Neural cell (in vitro differentiated cells): ENCODE measurements around the gene IDS. TPM values are rescaled to one million over a fixed set of nuclear protein-coding genes. Genes with fewer than 3 reads are reported as not detected.

Source experiments
- H2AFZ ChIP-seq: fragments of 200-600, 300-800 bp; sonication (generic), shearing (Covaris generic); 2 replicates; pipeline ENCODE4 v1.6.0; 2014; ENCODE audit warnings: low read depth, mild to moderate bottlenecking, antibody characterized with exemption, low read length, moderate library complexity
- H3F3A ChIP-seq: fragments of 200-600 bp; shearing (Covaris generic); 2 replicates; pipeline ENCODE4 v1.6.1; 2016; ENCODE audit warnings: mild to moderate bottlenecking, moderate library complexity, mixed read lengths, antibody characterized with exemption, low read length; ENCODE audit not compliant: insufficient read depth, poor library complexity, severe bottlenecking
- H3K27ac ChIP-seq: fragments of 200-600, 300-800 bp; sonication (generic), shearing (Covaris generic); 2 replicates; pipeline ENCODE4 v1.5.1; 2014; ENCODE audit warnings: mild to moderate bottlenecking, low read length, moderate library complexity
- H3K27me3 ChIP-seq: fragments of 300-800, 200-600 bp; sonication (generic), shearing (Covaris generic); 2 replicates; pipeline ENCODE4 v1.6.0; 2014; ENCODE audit warnings: mild to moderate bottlenecking, low read depth, low read length, moderate library complexity; ENCODE audit not compliant: insufficient read depth
- H3K36me3 ChIP-seq: fragments of 300-800, 200-600 bp; sonication (generic), shearing (Covaris generic); 2 replicates; pipeline ENCODE4 v1.5.1; 2014; ENCODE audit warnings: mild to moderate bottlenecking, antibody characterized with exemption, low read length, moderate library complexity; ENCODE audit not compliant: insufficient read depth
- H3K4me2 ChIP-seq: fragments of 300-800, 200-600 bp; sonication (generic), shearing (Covaris generic); 2 replicates; pipeline ENCODE4 v1.6.0; 2014; ENCODE audit warnings: mild to moderate bottlenecking, low read length
- H3K4me3 ChIP-seq: fragments of 300-800, 200-600 bp; sonication (generic), shearing (Covaris generic); 2 replicates; pipeline ENCODE4 v1.5.1; 2014; ENCODE audit warnings: mild to moderate bottlenecking, low read length, moderate library complexity
- H3K79me2 ChIP-seq: fragments of 200-600 bp; shearing (Covaris generic); replicated peaks from 2 replicates; pipeline ENCODE4 v1.6.0; 2014; ENCODE audit warnings: mild to moderate bottlenecking, low read length, moderate library complexity; ENCODE audit not compliant: insufficient read depth
- H3K9ac ChIP-seq: fragments of 300-800, 200-600 bp; sonication (generic), shearing (Covaris generic); 2 replicates; pipeline ENCODE4 v1.6.1; 2016; ENCODE audit warnings: mild to moderate bottlenecking, low read length, mixed read lengths
- H3K9me2 ChIP-seq: fragments of 200-600 bp; shearing (Covaris generic); 2 replicates; pipeline ENCODE4 v1.6.1; 2016; ENCODE audit warnings: mild to moderate bottlenecking, low read length, mixed read lengths; ENCODE audit not compliant: insufficient read depth
- H3K9me3 ChIP-seq: fragments of 200-600, 300-800 bp; sonication (generic), shearing (Covaris generic); 2 replicates; pipeline ENCODE4 v1.6.1; 2016; ENCODE audit warnings: mild to moderate bottlenecking, mixed run types, low read length, moderate library complexity, mixed read lengths
- H4K20me1 ChIP-seq: fragments of 200-600 bp; shearing (Covaris generic); 2 replicates; pipeline ENCODE4 v1.6.1; 2016; ENCODE audit warnings: mild to moderate bottlenecking, mixed run types; ENCODE audit not compliant: insufficient read depth
- CTCF ChIP-seq: fragments of 450-650 bp; IDR thresholded peaks from 2 replicates; pipeline ENCODE4 v1.5.1; 2014; ENCODE audit warnings: antibody characterized with exemption, mild to moderate bottlenecking, moderate library complexity; ENCODE audit not compliant: poor library complexity, severe bottlenecking
- EP300 ChIP-seq: fragments of 450-650 bp; conservative IDR thresholded peaks from 2 replicates; pipeline ENCODE4 v1.6.1; 2014; ENCODE audit warnings: antibody characterized with exemption, mild to moderate bottlenecking, moderate library complexity; ENCODE audit not compliant: poor library complexity, severe bottlenecking
- EZH2 ChIP-seq: fragments of 200-600, 300-800 bp; shearing (Covaris generic), sonication (generic); IDR thresholded peaks from 2 replicates; pipeline ENCODE4 v1.6.1; 2014; ENCODE audit warnings: antibody characterized with exemption, low read length, borderline replicate concordance, mild to moderate bottlenecking; ENCODE audit not compliant: insufficient read depth, poor library complexity, severe bottlenecking
- MXI1 ChIP-seq: fragments of 450-650 bp; conservative IDR thresholded peaks from 2 replicates; pipeline ENCODE4 v1.6.1; 2014; ENCODE audit warnings: antibody characterized with exemption, mild to moderate bottlenecking; ENCODE audit not compliant: poor library complexity, severe bottlenecking
- POLR2AphosphoS5 ChIP-seq: IDR thresholded peaks from 2 replicates; pipeline ENCODE4 v1.6.1; 2012
- RAD21 ChIP-seq: fragments of 450-650 bp; conservative IDR thresholded peaks from 2 replicates; pipeline ENCODE4 v1.6.1; 2014; ENCODE audit warnings: antibody characterized with exemption, mild to moderate bottlenecking, moderate library complexity
- SMC3 ChIP-seq: fragments of 450-650 bp; conservative IDR thresholded peaks from 2 replicates; pipeline ENCODE4 v1.6.1; 2014; ENCODE audit warnings: antibody characterized with exemption, mild to moderate bottlenecking, moderate library complexity; ENCODE audit not compliant: poor library complexity
- TAF1 ChIP-seq: IDR thresholded peaks from 2 replicates; pipeline ENCODE4 v1.6.1; 2012; ENCODE audit warnings: low read depth
- polyA plus RNA-seq: library from polyadenylated mRNA; depleted of rRNA; stranded (reverse); fragments of >200 nt; gene quantifications from 2 replicates; pipeline ENCODE4 v1.2.3, GENCODE V29; 2014
- TF ChIP-seq, protein P1 (sequence below): IDR thresholded peaks from 2 replicates; pipeline ENCODE4 v1.6.1; 2012; ENCODE audit warnings: borderline replicate concordance

Gene IDS
- polyA plus RNA-seq, 1 donor from 2014 or later: 52.0 TPM

- Histone ChIP-seq H3K9me2 (no peaks in the 10 kb centered on the region), H3K27ac (no peak overlapping the region), H3K9me3 (no peaks in the 10 kb centered on the region), H3K4me3 (no peak overlapping the region), H3F3A (no peaks in the 10 kb centered on the region), H4K20me1 (no peaks in the 10 kb centered on the region), H3K36me3 (no peaks in the 10 kb centered on the region), H2AFZ (no peak overlapping the region), H3K27me3 (no peaks in the 10 kb centered on the region), H3K4me2 (no peak overlapping the region), H3K9ac (no peak overlapping the region), H3K79me2 (no peaks in the 10 kb centered on the region)
- no peak for TF ChIP-seq TAF1
- no peak for TF ChIP-seq POLR2AphosphoS5
- no peak for TF ChIP-seq EZH2
Observed at GRCh38 chrX:149472625-149473024, 32.5 kb downstream of the IDS start.

DNA sequence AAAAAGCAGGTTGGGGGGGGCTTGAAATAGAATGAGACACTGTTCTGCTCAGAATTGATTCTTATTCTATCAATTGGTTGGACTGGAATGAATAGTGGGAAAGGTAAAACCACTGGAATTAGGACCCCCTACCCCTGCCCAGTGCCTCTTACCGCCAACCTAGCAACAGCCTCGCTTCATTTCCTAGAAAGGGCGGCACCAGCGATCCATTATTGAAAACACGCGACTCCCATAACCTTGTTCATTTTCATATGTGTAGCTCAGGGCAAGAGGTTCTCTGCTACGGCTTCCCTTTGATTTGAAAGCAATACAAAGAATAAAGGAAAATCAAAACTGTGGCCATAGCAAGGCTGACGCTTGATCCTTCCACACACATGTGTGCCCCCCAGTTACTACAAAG, 33.7 kb downstream of the IDS start:
- Histone ChIP-seq H3K27ac (no peak overlapping the region), H3K27me3 (no peaks in the 10 kb centered on the region), H2AFZ (no peak overlapping the region), H3K9me3 (no peaks in the 10 kb centered on the region), H3K36me3 (no peaks in the 10 kb centered on the region), H3K4me3 (no peak overlapping the region), H3K79me2 (no peaks in the 10 kb centered on the region), H3K4me2 (no peak overlapping the region), H3K9ac (no peak overlapping the region), H4K20me1 (no peaks in the 10 kb centered on the region), H3K9me2 (no peaks in the 10 kb centered on the region), H3F3A (no peaks in the 10 kb centered on the region)
- TF ChIP-seq TAF1: no peak
- no peak for TF ChIP-seq EP300
- no peak for TF ChIP-seq MXI1
- no peak for TF ChIP-seq SMC3
- TF ChIP-seq CTCF: no peak
- TF ChIP-seq RAD21: no peak
- no peak for TF ChIP-seq POLR2AphosphoS5
- no peak for TF ChIP-seq EZH2
- TF ChIP-seq, protein P1, sequence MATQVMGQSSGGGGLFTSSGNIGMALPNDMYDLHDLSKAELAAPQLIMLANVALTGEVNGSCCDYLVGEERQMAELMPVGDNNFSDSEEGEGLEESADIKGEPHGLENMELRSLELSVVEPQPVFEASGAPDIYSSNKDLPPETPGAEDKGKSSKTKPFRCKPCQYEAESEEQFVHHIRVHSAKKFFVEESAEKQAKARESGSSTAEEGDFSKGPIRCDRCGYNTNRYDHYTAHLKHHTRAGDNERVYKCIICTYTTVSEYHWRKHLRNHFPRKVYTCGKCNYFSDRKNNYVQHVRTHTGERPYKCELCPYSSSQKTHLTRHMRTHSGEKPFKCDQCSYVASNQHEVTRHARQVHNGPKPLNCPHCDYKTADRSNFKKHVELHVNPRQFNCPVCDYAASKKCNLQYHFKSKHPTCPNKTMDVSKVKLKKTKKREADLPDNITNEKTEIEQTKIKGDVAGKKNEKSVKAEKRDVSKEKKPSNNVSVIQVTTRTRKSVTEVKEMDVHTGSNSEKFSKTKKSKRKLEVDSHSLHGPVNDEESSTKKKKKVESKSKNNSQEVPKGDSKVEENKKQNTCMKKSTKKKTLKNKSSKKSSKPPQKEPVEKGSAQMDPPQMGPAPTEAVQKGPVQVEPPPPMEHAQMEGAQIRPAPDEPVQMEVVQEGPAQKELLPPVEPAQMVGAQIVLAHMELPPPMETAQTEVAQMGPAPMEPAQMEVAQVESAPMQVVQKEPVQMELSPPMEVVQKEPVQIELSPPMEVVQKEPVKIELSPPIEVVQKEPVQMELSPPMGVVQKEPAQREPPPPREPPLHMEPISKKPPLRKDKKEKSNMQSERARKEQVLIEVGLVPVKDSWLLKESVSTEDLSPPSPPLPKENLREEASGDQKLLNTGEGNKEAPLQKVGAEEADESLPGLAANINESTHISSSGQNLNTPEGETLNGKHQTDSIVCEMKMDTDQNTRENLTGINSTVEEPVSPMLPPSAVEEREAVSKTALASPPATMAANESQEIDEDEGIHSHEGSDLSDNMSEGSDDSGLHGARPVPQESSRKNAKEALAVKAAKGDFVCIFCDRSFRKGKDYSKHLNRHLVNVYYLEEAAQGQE: no peak

DNA sequence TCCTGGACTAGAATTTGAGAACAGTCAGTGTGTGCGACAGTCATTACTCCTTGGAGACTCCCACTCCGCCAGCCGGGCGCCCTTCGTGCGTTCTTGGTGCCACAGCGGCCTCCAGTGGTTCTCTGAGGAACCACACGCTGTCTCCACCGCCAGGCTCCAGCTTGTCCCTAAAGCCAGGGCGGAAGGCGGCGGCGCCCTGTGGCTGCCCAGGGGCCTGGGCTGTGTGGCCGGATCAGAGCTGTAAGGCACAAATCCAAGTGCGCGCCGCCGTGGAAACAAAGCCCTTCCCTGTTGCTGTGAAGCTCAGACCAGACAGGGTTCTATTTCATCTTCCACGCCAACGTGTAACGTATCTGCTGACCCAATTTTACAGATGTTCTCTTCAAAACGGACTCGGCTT, 34.2 kb downstream of the IDS start:
- H3K9me3 ChIP-seq: no peaks in the 10 kb centered on the region
- H3K9ac ChIP-seq: no peak overlapping the region
- H4K20me1 ChIP-seq: no peaks in the 10 kb centered on the region
- no peaks in the 10 kb centered on the region for H3F3A ChIP-seq
- no peak overlapping the region for H3K4me2 ChIP-seq
- TF ChIP-seq MXI1: peak; percentile 9
- TF ChIP-seq SMC3: peak; percentile 93
- TF ChIP-seq CTCF: peak; percentile 87
- TF ChIP-seq EZH2: no peak
- peak; percentile 94 for TF ChIP-seq RAD21
- TF ChIP-seq TAF1: no peak
- no peak overlapping the region for H3K4me3 ChIP-seq
- no peaks in the 10 kb centered on the region for H3K36me3 ChIP-seq
- no peaks in the 10 kb centered on the region for H3K9me2 ChIP-seq
- H3K27ac ChIP-seq: no peak overlapping the region
- no peaks in the 10 kb centered on the region for H3K79me2 ChIP-seq
- no peaks in the 10 kb centered on the region for H3K27me3 ChIP-seq
- H2AFZ ChIP-seq: no peak overlapping the region
